CMK (cell line): Measurements from ENCODE around the gene ZIC1.

Experiments used
- DNase-seq: peaks from one replicate; pipeline ENCODE4 v3.0.0-alpha.2; 2010; ENCODE audit warnings: low read depth

ZIC1 gene

DNA sequence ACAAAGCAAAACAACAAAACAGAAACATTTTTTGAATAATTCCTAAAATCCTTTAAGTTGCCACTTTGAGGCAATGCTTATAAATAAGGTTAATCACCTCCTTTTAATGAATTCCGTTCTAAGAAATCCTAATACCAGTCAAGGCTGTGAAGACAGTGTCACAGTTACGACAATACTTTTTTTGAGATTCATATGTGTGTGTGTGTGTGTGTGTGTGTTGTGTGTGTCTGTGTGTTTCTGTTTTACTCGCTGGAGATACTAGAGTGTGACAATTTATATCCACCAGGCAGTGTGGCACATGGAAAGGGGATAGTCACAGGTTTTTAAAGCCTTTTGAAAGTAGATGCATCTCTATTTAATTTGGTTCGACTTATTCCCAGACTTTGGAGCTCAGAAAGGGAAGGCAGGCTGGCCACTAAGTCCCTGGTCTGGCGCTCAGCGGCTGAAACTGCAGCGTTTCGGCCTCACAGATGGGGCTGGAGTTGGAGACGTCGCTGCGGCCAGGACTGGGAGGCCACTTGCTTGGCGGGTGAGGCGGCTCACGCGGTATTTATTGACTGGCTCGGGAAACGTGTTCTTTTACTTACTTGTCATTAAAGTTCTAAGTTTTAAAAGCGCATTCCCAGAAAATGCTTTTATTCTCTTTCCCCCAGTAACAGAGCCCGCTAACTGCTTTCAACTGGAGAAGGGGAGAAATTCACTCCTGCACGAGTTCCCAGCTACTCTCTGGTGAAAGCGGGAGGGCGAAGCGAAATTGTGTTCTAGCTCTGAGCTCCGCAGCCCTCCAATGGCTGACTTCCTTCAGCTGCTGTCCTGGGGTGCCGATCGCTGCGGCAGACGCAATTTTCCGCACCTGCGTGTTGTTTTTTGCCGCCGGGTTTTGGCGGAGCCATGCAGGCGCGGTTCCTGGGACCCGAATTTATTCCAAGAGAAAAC, 13.7 kb downstream of the ZIC1 start:
- DNase-seq = no peak

DNA sequence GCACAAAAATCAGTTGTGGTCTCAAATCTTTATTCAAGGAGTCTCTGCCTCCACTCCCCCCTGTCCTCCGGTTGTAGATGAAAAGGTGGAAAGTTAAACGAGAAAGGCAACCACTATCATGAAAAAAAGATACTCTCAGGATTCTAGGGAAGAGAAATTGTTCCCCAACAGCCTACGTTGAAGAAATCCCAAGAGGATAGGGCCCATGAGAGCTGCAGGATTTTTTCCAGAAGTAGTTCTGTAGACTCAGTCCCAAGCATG, 14.3 kb downstream of the ZIC1 start:
- no peak for DNase-seq

GRCh38 chr3:147423798-147424580, 14.8 kb downstream of the ZIC1 start:
- DNase-seq = no peak

DNA sequence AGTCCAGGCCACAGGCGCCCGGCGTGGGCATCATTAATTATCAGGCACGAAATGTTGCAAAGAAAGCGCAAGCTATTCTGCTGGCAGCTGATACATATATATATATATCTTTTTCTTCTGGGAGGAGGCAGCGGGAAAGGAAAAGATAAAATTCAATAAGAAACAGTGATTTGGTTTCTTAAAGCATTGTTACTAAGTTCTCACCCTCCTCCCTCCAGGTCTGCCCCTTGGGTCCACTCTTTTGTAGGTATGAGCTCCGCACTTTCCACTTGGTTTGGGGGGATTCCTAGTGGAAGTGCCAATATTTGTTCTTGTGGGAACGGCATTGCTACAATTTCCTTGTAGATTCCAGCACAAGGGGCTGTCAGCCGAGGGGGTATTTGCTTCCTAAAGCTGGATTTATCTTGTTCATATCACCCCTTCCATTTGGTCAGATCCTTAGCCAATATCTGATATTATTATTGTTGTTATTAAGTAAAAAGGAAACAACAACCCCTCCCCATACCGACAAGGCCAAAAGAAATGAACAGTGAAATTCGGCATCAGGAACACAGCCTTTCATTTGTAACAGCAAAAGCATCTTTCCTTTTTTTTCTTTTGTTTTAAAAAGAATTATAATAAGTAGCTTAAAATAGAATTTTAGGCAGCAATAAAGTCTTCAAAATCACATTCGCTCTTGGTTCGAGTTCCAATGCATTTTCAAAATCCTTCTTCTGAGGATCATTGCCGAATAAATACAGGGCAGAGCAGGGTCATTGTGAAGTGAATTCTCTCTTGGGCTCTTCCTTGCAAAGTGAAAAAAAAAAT, 15.6 kb downstream of the ZIC1 start:
- no peak for DNase-seq

DNA sequence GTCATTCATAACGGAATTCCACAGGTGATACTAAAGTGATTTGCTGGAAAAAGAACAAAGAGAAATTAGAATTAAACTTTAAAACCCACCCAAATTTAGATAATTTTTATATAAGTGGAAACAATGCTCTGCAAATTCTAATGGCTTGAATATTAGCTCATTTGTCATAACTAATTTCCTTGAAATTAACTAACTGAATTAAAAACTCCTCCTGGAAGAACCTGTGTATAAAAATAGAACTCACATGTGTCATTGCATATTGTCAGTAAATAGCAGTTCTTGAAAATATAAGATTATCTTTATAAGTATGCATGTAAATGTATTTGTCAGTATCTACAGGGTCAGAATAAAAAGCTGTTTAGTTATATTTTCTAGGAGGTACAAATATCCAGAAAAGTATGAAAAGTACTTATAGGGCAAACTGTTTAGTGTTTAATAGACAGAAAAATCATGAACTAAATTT, 16.3 kb downstream of the ZIC1 start:
- DNase-seq = no peak

GRCh38 chr3:147426931-147427330, 17.8 kb downstream of the ZIC1 start:
- DNase-seq = no peak

DNA sequence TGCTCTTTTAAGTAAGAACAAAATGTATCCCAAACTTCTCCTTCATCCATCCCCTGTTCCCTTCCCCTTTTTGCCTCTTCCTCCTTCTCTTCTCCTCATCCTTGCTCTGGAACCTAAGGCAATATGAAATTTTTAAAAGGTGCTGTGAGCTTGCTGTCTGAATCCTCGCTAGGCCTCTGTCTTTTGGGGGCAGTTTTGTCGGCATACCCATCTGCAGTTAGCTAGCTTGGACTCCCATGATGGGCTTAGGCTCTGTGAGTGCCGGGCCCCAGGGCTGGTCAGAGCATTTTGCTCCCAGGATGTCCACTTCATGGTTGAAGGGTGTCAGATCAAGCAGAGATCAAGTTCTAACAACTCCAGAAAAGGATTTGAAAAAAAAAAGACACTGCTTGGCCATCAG, 18.6 kb downstream of the ZIC1 start:
- no peak for DNase-seq

GRCh38 chr3:147428326-147428725, 19.2 kb downstream of the ZIC1 start:
- DNase-seq = no peak

DNA sequence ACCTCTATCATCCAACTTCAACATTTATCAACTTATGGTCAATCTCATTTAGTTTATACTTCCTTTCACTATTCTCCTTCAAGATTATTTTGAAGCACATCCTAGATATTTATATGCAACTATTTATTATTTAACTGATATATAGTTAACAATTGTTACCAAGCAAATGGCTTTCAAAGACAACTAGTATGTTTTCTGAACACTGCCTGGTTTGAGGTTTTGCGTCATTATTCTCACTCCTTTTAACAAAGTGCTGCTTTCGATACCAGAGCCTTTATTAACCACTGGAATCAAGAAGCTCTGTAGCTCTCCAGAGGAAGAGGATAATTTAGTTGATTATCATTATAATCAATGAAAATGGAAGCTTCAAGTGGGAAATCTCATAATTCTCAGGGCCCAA, 19.6 kb downstream of the ZIC1 start:
- DNase-seq = no peak

DNA sequence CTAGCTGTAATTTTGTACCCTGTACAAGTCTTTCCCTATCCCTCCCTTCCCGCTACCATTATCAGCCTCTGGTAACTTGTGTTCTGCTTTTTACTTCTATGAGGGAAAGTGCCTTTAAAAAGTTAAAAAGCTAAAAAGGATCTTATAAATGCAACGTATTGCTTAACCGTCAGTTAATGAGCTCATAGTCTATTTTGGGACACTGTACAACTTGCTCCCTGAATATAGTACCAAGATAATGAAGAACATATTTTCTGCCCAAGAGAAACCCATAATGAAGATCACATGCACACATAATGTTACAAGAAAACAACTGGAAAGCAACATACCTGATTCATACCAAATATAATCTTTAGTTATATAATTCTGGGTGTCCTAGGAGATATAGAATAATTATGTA, 22.6 kb downstream of the ZIC1 start:
- DNase-seq = no peak

DNA sequence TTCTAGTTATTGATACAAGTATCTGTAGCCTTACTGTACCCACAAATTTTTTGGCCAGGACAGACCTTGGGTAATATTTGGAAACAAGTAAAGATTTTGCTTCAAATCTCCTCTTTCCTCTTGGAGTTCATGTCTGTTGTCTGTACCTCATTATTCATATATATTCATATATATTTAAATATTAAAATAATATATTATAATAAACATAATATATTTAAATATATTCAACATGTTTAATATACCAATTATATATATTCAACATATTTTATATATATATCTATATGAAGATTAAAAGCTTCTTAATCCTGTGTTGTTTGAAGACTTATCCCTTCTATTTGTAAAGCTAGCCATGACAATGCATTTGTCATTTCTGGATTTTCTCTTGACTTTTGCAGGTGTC, 38.1 kb downstream of the ZIC1 start:
- no peak for DNase-seq

DNA sequence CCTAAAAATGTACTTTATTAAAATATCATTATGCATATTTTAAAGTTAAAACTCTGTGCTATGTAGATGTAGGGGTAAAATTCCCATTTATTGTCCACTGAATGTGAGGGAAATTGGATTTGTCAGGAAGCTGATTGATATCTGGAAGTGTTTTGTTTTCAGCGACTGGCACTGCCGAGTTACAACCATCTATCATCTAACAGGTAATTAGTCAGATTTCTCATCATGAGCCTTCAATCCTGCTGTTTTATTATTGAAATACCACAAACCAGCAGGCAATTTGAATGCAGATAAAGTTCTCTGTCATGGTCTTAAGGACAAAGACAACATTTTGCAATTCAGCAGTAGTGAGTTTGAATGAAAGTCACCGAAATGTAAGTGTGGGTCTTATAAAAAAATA, 40.5 kb downstream of the ZIC1 start:
- no peak for DNase-seq

- DNase-seq = no peak
Measured at GRCh38 chr3:147458995-147459704, 50.0 kb downstream of the ZIC1 start.

- no peak for DNase-seq
Measured at GRCh38 chr3:147462856-147463255, 53.7 kb downstream of the ZIC1 start.
